Activated CD8-positive, alpha-beta memory T cell treated with anti-CD3 and anti-CD28 coated beads for 36 hours (primary cell): ENCODE data around the gene MTG1. TPM values are rescaled to one million over a fixed set of nuclear protein-coding genes. Genes with fewer than 3 reads are reported as not detected.

Experiments
- CTCF ChIA-PET: fragments of 350-600 bp; sonication (Branson Sonifier 250); formaldehyde crosslinking; loops from one replicate; lab custom pipeline; 2021; ENCODE audit warnings: antibody characterized with exemption; lab: Charles Lee
- POLR2A ChIA-PET: fragments of 350-600 bp; sonication (Branson Sonifier 250); formaldehyde crosslinking; loops from one replicate; lab custom pipeline; 2021; ENCODE audit warnings: antibody characterized with exemption; lab: Charles Lee
- total RNA-seq, 2 experiments: library from RNA; stranded (reverse); gene quantifications; one replicate each; pipeline ENCODE4 v1.2.3, GENCODE V29; 2021

The MTG1 gene, protein sequence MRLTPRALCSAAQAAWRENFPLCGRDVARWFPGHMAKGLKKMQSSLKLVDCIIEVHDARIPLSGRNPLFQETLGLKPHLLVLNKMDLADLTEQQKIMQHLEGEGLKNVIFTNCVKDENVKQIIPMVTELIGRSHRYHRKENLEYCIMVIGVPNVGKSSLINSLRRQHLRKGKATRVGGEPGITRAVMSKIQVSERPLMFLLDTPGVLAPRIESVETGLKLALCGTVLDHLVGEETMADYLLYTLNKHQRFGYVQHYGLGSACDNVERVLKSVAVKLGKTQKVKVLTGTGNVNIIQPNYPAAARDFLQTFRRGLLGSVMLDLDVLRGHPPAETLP
- 10 to 100 TPM; 54.2 to 54.7 TPM for total RNA-seq

DNA sequence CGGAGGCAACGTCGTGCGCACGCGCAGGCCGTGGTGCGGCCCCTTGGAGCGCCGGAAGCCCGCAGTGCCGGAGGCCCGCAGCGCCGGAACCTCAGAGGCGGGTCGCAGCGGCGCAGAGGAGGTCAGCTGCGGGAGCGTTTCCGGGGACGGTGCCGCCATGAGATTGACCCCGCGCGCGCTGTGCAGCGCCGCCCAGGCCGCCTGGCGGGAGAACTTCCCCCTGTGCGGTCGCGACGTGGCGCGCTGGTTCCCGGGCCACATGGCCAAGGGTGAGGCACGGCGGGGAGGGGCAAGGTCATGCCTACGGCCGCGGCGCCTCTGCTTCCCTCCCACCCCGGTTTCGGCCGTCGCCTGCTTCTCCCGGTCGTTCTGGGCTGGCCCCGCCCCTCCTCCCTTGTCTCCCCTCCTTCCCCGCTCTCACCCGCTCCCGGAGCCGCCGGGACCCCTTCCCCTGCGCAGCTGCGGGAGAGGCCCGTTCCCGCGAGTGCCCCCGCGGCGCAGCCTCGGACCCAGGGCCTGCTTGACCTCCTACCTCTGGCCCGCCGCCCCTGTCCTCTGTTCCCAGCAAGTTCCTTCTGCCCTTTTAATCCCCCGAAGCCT is at the start of gene MTG1:
MTG1 (plus strand) TSS at position 94 of the 600 bp plus-strand sequence; CDS start at position 158, 64 bp downstream.
- CTCF ChIA-PET: interaction anchor here (1.8 kb wide), 1 partner anchor 65 kb away, joined by 6 read pairs; no protein-coding TSS in a partner anchor
- POLR2A ChIA-PET: no interaction called here

DNA sequence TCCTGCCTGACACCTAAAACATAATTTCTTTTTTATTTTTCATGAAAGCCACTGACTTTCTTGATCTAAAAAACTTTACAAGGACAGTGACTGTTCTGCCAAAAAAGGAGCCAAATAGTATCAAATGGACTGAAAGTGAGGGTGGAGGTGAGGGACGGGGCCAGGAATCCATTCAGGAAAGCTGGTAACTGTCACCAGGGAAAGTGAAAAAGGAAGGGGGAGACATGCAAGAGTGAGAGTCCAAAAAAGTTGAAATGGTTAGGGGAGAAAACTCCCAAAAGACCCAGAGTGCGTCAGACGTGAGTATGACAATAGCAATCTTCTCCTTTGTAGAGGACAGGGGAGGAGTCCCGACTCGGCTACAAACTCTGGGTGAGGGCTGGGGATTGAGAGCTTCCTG is 49.7 kb upstream of the MTG1 start:
- ChIA-PET CTCF (interaction anchor here (0.9 to 1.1 kb wide), 2 partner anchors 12 to 14 kb away, joined by 3 to 4 read pairs; no protein-coding TSS in a partner anchor), POLR2A (no interaction called here)

DNA sequence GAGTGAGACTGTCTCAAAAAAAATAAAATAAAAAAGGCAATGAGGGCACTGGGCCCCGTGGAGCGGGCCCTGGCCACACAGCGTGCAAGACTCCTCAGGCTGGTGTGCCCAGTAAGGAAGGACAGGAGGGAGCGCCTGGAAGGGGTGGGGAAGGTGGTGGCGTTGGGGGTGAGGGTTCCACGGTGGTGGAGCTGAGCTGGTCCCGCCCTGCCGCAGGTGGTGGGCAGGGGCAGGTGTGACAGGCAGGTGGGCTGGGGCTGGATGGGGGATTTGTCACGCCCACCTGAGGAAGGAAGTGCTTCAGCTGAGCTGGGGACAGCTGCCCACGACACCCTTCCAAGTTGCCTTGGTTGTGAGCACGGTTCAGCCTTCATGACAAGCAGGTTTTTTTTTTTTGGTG is 47.5 kb upstream of the MTG1 start:
- POLR2A ChIA-PET: no interaction called here
- CTCF ChIA-PET: no interaction called here

DNA sequence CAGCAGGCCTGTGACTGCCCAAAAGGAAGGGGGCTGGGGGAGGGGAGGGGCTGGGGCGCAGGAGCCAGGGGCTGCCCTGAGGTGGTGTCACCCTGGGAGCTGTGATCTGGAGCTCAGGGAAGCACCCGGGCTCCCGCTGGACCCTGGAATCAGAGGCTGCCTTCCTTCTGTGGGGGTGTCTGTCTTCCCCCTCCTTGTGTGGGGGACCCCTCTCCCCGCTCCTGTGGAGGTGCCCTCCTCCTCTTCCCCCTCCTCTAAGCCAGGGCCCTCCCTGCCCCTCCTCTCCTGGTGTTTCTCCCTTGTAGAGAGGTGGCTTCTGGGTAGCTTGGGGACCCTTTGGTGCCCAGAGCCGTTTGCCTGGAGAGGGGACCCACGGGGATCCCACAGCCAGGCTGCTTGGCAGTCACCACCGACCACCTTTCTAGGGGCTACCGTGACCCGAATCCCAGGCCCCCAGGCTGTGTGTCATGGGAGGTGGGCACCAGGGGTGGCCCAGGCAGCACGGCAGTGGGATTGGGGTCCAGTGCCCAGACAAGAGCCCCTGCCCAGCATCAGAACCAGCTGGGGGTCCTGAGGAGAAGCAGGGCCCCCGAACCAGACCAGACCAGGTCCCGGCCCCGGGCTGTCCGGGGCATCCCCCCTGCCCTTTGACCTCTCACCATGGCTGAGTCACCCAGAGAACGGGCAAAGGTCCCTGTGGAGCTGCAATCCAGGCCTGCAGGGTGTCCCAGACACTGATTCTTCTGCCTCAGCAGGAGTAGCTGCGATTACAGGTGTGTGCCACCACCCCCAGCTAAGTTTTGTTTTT is 46.0 kb upstream of the MTG1 start:
- CTCF ChIA-PET: interaction anchor here (1.9 kb wide), 1 partner anchor 18 kb away, joined by 10 read pairs; no protein-coding TSS in a partner anchor
- POLR2A ChIA-PET: no interaction called here

DNA sequence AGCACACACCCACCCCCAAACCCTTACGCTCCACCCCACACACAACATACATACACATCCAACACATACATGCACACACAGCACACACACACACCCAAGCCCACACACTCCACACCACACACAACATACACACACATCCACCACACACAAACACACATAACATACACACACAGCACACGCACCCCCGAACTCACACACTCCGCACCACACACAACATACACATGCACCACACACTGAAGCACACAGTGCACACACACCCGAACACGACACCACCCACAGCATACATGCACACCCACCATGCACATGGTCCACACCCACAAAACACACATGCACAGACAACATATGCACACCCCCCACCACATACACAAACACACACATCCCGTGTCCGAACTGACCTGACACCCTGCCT is 44.8 kb upstream of the MTG1 start:
- ChIA-PET POLR2A (no interaction called here), CTCF (no interaction called here)

DNA sequence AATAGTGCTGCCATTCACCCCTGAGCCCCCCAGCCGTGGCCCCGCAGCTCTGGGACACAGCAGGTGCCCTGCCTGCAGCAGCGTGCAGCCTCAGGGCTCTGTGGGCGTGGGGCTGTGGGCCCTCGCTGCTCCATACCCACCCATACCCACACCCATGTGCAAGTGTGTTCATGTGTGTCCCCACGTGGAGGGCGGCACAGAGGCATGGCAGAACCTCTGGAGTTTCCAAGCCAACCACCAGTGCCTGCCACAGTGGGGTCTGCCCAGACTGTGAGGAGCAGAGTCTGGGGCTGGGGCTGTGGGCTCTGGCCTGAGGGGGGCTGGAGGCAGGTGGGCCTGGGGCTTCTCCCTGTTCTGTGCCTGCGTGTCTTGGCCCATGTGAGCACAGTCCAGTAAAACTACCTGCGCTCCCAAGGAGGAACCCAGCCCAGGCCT is 44.4 kb upstream of the MTG1 start:
- POLR2A ChIA-PET: no interaction called here

DNA sequence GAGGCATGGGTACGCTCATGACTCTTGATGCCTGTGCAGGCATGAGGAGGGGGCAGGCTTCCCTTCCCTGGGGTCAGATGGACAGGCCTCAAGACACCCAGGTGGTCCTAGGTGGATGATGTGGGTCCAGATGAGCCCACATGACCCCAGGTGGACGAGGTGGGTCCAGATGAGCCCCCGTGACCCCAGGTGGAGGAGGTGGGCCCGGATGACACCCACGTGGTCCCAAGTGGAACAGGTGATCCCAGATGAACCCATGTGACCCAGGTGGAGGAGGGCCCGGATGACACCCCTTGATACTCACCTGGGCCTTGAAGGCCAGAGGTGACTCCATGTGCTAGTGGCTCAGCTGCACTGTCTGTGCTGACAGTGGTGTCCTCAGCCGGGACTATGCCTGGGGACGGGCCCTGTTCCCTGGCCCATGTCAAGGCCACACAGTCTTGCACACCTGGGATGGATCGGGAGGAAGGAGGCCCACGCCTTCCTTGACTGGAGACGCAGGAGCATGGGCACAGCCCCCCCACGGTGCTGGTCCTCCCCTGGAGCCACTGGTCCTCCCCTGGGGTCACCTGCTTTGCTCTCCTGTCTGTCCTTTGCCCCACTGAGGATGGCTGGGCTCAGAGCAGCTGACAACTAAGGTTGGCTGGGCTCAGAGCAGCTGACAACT is 43.5 kb upstream of the MTG1 start:
- CTCF ChIA-PET: no interaction called here
- POLR2A ChIA-PET: no interaction called here

More for the DNA sequence above, 44.4 kb upstream of the MTG1 start:
- CTCF ChIA-PET: no interaction called here

DNA sequence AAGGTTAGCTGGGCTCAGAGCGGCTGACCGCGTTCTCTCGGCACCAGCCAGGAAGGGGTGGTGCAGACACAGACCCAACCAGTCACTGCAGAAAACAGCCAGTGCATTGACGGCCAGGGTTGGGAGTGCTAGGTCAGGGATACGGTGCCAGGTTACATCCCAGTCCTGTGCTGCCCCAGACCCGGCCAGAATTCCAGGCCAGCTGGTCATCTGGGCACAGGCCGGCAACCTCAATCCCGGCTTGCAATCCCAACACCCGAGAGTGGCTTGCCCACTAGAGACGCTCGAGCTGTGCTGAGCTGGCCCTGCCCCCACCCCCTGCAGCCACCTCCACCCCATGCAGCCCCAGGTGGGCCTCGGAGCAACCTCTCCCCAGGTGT is 43.0 kb upstream of the MTG1 start:
- ChIA-PET CTCF (no interaction called here), POLR2A (no interaction called here)

DNA sequence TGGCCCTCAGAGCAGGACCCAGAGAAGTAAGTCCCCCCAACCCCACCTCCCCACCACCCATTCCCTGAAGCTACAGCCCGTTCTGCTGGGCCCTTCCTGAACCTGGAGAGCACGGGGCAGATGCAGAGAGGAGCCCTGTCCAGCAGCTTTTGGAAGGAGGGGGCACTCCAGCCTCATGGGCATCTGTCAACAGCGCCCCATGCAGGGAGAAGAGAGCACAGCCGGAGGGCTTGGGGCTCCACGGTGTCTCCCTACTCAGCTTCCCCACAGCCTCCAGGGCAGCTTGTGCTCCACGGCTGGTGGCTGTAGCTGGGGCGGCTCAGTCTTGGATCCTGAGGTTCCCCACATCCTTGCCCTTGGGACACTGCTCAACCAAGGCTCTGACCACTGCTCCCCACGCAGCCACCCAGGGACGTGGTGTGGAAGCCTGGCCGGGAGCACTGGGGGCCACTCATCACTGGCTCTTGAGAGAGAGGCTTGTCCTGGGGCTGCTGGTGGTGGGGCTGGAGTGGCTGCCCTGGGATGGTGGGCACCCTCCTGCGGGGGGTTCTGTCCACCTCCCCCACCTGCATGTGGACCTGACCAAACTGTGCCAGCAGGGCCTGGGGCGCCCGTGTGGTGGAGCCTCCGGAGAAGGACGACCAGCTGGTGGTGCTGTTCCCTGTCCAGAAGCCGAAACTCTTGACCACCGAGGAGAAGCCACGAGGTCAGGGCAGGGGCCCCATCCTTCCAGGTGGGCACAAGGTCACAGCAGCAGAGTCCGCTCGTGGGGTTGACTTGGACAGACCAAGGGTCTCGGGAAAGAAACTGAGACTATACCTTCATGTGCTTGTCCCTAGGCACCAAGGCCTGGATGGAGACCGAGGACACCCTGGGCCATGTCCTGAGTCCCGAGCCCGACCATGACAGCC is 42.3 kb upstream of the MTG1 start:
- POLR2A ChIA-PET: interaction anchor here (0.5 to 0.6 kb wide), 2 partner anchors 16 to 59 kb away, joined by 3 to 5 read pairs; no protein-coding TSS in a partner anchor
- CTCF ChIA-PET: interaction anchor here (0.6 kb wide), 1 partner anchor 314 kb away, joined by 3 read pairs; no protein-coding TSS in a partner anchor

DNA sequence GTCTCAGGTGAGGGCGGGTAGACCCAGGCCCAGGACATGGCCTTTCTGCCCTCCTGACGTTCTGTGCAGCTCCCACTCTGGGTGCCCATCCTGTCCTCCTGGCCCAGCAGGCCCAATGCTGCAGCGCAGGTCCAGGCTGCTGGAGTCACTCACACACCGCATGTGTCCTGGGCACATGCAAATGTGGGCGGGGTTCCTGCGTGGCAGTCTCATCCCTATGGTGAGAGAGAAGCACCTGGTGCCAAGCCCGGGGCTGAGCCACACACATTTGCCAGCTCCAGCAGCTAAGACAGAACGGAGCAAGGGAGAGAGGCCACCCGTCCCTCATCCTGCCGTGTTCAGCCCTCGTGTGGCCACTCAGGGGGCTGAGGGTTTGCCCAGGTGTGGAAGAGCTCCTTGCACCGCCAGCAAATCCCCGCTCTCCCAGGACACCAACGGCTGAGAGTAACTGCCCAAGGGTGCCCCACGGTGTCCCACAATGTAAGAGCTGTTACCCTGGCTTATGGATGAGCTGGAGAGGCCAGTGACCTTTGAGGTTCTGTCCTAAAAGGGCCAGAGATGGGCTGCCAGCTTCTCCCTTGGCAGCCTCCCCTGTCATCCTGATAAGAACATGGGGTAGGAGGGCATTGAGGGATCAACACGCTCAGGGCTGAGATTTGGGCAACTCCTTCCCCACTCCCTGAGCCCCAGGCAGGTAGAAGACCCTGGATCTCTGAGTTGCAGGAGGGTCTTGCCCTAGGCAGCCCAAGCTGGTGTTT is 40.6 kb upstream of the MTG1 start:
- CTCF ChIA-PET: interaction anchor here (1.2 to 1.6 kb wide), 2 partner anchors 24 to 84 kb away, joined by 3 to 4 read pairs; no protein-coding TSS in a partner anchor
- POLR2A ChIA-PET: no interaction called here

DNA sequence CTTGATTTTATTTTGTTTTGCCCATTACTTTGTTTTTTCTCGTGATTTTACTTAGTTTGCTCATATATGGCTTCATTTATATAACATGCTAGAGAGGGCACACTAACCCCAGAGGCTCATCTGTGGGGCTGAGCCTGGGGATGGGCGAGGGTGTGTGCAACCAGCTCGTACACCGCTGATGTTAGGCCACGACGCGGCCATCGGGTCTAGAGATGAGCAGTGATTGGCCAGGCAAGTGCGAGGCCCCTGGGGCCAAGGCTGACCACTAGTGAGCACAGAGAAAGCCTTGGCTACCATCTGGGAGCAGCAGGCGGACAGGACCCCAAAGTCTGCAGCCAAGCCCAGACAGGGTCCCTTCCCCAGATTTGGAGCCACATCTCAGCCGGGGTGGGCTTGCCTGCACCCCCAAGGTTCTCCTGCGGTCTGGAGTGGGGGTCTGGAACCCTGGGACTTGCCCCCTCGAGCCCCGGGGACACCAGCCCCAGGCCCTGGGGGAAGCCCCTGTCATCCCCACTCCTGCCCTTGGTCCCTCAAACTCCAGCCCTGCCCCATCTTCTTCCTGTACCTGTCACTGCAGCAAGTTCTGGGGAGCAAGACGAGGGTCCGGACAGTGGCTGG is 39.9 kb upstream of the MTG1 start:
- ChIA-PET CTCF (interaction anchor here (1.2 to 1.6 kb wide), 2 partner anchors 24 to 83 kb away, joined by 3 to 4 read pairs; no protein-coding TSS in a partner anchor), POLR2A (no interaction called here)

DNA sequence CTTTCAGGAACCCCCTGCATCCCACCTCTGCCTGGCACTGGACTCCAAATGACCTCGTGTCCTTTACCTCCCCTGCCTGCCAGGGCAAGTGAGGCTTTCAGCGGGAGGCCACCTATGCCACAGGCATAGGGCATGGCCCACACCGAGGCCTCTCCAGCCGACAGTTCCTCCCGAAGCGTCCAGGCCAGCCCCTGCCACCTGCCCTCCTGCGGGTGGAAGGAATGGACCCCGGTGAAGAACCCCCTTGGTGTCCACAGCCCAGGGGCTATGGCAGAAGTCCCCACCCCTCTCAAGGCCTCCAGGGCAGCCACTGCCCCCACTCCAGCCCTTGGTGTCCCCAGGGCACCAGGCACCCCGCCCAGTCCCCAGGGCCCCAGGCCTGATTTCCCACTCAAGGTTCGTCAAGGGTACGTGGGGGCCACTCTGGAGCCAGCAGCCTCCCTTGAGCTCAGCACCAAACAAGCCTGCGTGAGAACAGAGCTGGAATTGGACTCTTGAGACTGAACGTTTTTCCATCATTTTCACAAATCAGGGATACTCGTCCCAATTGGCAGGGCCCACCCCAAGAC is 39.2 kb upstream of the MTG1 start:
- ChIA-PET POLR2A (no interaction called here), CTCF (interaction anchor here (2.0 kb wide), 1 partner anchor 19 kb away, joined by 4 read pairs; the partner anchor contains the start of gene CALY)

DNA sequence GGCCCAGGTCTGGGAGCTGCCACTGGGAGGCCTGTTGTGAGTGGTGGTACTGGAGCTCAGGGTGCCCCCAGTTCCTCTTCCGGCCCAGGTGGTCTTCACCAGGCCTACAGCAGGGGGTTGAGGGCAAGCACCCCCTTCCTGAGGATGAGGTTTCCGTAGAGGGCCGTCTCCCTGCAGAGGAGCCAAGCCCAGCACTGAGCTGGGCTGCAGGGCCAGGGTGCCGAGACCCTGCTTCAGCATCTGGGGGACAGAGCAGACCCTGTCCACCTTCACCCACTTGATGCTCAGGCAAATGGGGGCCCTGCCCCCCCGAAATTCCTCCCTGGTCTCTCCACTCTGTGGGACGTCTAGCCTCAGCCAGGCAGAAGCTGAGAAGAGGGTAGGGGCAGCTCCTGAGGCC is 38.7 kb upstream of the MTG1 start:
- ChIA-PET POLR2A (no interaction called here), CTCF (interaction anchor here (1.7 to 2.0 kb wide), 2 partner anchors 19 to 26 kb away, joined by 4 to 5 read pairs; partner anchors contain the start of gene CALY)

DNA sequence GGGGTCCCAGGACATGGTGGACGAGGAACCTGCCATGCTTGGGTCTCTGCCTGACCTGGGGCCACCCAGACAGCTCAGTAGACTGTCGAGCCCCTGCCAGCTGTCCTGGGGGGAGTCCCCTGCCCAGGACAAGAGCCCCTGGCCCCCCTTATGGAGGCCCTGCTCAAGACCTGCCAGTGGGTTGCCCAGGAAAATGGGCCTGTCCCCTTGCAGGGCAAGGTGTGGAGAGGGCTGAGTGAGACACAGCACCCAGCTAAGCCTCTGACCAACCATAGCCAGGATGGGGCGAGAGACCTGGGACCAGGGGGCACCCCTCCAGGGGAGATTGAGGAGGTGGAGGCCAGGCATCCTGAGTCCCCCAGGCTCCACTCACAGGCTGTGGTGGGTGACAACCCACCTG is 38.0 kb upstream of the MTG1 start:
- POLR2A ChIA-PET: interaction anchor here (0.6 kb wide), 1 partner anchor 26 kb away, joined by 3 read pairs; no protein-coding TSS in a partner anchor
- CTCF ChIA-PET: interaction anchor here (1.7 to 2.0 kb wide), 2 partner anchors 20 to 27 kb away, joined by 4 to 5 read pairs; partner anchors contain the start of gene CALY

DNA sequence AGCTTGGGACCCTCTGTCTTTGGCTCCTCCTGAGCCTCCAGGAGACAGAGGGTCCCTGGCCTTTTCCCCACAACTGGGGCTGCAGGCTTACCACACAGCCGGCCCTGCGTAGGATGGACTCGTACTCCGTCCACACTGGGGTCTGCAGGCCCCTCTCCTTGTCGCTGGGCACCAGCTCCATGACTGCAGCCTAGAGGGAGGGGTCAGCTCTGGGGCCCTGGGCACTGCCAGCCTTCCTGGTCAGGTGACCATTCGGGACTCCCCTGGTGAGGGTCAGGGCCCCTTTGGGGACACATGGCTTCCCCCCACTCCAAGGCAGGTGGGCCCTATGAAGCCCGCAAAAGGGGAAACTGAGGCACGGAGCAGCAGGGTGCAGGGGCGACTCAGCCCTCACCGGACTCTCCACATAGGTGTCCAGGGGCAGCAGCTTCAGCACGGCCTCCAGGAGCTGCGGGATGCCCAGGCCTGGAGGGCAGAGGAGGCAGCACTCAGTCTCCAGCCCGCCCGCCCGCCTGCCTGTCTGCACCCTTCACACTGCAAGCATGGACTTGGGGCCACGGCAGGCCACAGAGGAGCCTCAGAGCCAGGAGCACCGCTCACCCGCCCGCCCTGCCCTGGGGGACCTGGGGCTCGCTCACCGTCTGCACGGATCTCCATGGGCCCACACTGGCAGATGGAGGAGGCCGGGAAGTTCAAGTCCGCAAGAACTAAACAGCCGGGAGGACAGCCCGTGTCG is 37.2 kb upstream of the MTG1 start:
- ChIA-PET POLR2A (interaction anchor here (0.6 kb wide), 1 partner anchor 27 kb away, joined by 3 read pairs; no protein-coding TSS in a partner anchor), CTCF (interaction anchor here (1.5 to 2.0 kb wide), 4 partner anchors 21 to 33 kb away, joined by 3 to 5 read pairs (median 4); partner anchors contain the start of gene CALY)
